K562 (cell line): ENCODE results near the gene LPAR2. TPM values are rescaled to one million over a fixed set of nuclear protein-coding genes. Genes with fewer than 3 reads are reported as not detected.
A peak's percentile ranks its signal among the peaks of the same experiment; 100 is the strongest.

Experiments
- ATAC-seq: fragments of 200-7000 bp; cut with Tn5 transposase; 3 replicates; pipeline ENCODE4 v1.9.1; 2020; ENCODE audit warnings: moderate library complexity
- BruUV-seq: library from RNA; stranded (reverse); fragments of 400-500 nt; replicated peaks from 2 replicates; lab custom pipeline; 2021; lab: Mats Ljungman, UMichigan
- CTCF ChIA-PET: fragments of 300-600 bp; formaldehyde crosslinking; extraction: SDS; loops from one replicate; lab custom pipeline; 2021; ENCODE audit warnings: low intra/inter-chr PET ratio; lab: Yijun Ruan, JAX
- POLR2A ChIA-PET: fragments of 300-600, 350-650 bp; sonication (Branson Sonifier 250); formaldehyde crosslinking; extraction: SDS; loops from one replicate; lab custom pipeline; 2021; ENCODE audit warnings: antibody characterized with exemption, inconsistent platforms; lab: Yijun Ruan, JAX
- DNase-seq, 4 experiments: peaks; one replicate each; pipeline versions ENCODE4 v3.0.0 to v3.0.0-alpha.2; 2011 to 2018; ENCODE audit warnings: low spot score in 3 of 4, mixed read lengths in 3 of 4; ENCODE audit errors: extremely low read depth in 1 of 4
- FAIRE-seq: peaks from 2 replicates; lab custom pipeline; 2011; peaks lifted over from hg19 to GRCh38; lab: Jason Lieb, UNC
- H2AFZ ChIP-seq: 2 replicates; pipeline ENCODE4 v1.6.0; 2011; ENCODE audit warnings: low read depth, low read length, control low read depth, inconsistent platforms
- H3K27ac ChIP-seq: fragments of 200-600 bp; 3 replicates; pipeline ENCODE4 v1.8.0; 2011; ENCODE audit warnings: low read depth, mild to moderate bottlenecking, control low read depth, inconsistent platforms, low read length, moderate library complexity, mixed read lengths; ENCODE audit errors: extremely low read depth
- H3K27me3 ChIP-seq, 2 experiments: fragments of 300-600 bp in 1 of 2; 2 replicates in 1 of 2; 3 replicates in 1 of 2; pipeline versions ENCODE4 v1.6.0 to v1.8.0; 2011; ENCODE audit warnings: inconsistent platforms in 2 of 2, low read length in 2 of 2, mild to moderate bottlenecking in 1 of 2, mixed read lengths in 1 of 2, moderate library complexity in 1 of 2; ENCODE audit not compliant: control insufficient read depth in 2 of 2, insufficient read depth in 2 of 2
- H3K36me3 ChIP-seq: fragments of 300-600 bp; 3 replicates; pipeline ENCODE4 v1.8.0; 2011; ENCODE audit warnings: mild to moderate bottlenecking, low read length, inconsistent platforms; ENCODE audit not compliant: control insufficient read depth, insufficient read depth
- H3K4me1 ChIP-seq, 2 experiments: fragments of 200-600 bp in 1 of 2; replicated peaks in 1 of 2; 2 replicates in 1 of 2; 3 replicates in 1 of 2; pipeline versions ENCODE4 v1.5.1 to v1.8.0; 2011; ENCODE audit warnings: inconsistent platforms in 2 of 2, low read length in 2 of 2, mild to moderate bottlenecking in 1 of 2, mixed read lengths in 1 of 2, moderate library complexity in 1 of 2; ENCODE audit not compliant: control insufficient read depth in 2 of 2, insufficient read depth in 2 of 2
- H3K4me2 ChIP-seq: 2 replicates; pipeline ENCODE4 v1.6.1; 2011; ENCODE audit warnings: low read length, control low read depth, inconsistent platforms, mixed read lengths; ENCODE audit not compliant: insufficient read depth
- H3K4me3 ChIP-seq: fragments of 200-600 bp; sonication (generic), shearing (Covaris generic); 2 replicates; pipeline ENCODE4 v1.5.1; 2016; ENCODE audit warnings: control low read depth, inconsistent platforms
- H3K79me2 ChIP-seq: fragments of 200-600 bp; 3 replicates; pipeline ENCODE4 v1.8.0; 2011; ENCODE audit warnings: low read length, inconsistent platforms; ENCODE audit not compliant: control insufficient read depth, insufficient read depth
- H3K9ac ChIP-seq, 2 experiments: 2 replicates each; pipeline versions ENCODE4 v1.6.0 to v1.6.1; 2011; ENCODE audit warnings: low read depth in 2 of 2, low read length in 2 of 2, control low read depth in 1 of 2, inconsistent platforms in 1 of 2, mild to moderate bottlenecking in 1 of 2, mixed read lengths in 1 of 2; ENCODE audit not compliant: insufficient read depth in 1 of 2
- H3K9me1 ChIP-seq: one replicate; pipeline ENCODE4 v1.6.0; 2011; ENCODE audit warnings: inconsistent platforms, mild to moderate bottlenecking, low read length, moderate library complexity; ENCODE audit not compliant: control insufficient read depth, insufficient read depth
- H3K9me3 ChIP-seq: replicated peaks from 2 replicates; pipeline ENCODE4 v1.5.1; 2011; ENCODE audit warnings: low read depth, low read length, inconsistent platforms; ENCODE audit not compliant: control insufficient read depth, insufficient read depth
- H4K20me1 ChIP-seq: replicated peaks from 2 replicates; pipeline ENCODE4 v1.6.1; 2011; ENCODE audit warnings: low read length, inconsistent platforms, mixed read lengths; ENCODE audit not compliant: control insufficient read depth, insufficient read depth
- ARID1B ChIP-seq: fragments of 450-650 bp; IDR thresholded peaks from 2 replicates; pipeline ENCODE4 v1.6.1; 2016; ENCODE audit warnings: antibody characterized with exemption, mild to moderate bottlenecking, inconsistent platforms
- ATF1 ChIP-seq, 2 experiments: fragments of 450-650 bp in 1 of 2; IDR thresholded peaks; 2 replicates each; pipeline ENCODE4 v1.6.1; 2016; ENCODE audit warnings: missing compliant biosample characterization in 1 of 2, missing genetic modification characterization in 1 of 2
- C11orf30 ChIP-seq: fragments of 450-650 bp; IDR thresholded peaks from 2 replicates; pipeline ENCODE4 v1.6.1; 2016; ENCODE audit warnings: low read depth, mild to moderate bottlenecking
- CTBP1 ChIP-seq: fragments of 450-650 bp; IDR thresholded peaks from 2 replicates; pipeline ENCODE4 v1.6.1; 2016; ENCODE audit warnings: borderline replicate concordance
- DPF2 ChIP-seq: fragments of 450-650 bp; IDR thresholded peaks from 2 replicates; pipeline ENCODE4 v1.6.1; 2016
- ESRRA ChIP-seq: fragments of 450-650 bp; IDR thresholded peaks from 2 replicates; pipeline ENCODE4 v1.6.1; 2014; ENCODE audit warnings: low read depth, mild to moderate bottlenecking, moderate library complexity, borderline replicate concordance
- KDM1A ChIP-seq, 2 experiments: fragments of 450-650 bp; IDR thresholded peaks; 2 replicates each; pipeline ENCODE4 v1.6.1; 2016; ENCODE audit warnings: mild to moderate bottlenecking in 2 of 2
- MAFG ChIP-seq: fragments of 450-650 bp; conservative IDR thresholded peaks from 2 replicates; pipeline ENCODE4 v1.6.1; 2016; ENCODE audit warnings: missing genetic modification characterization, missing compliant biosample characterization
- MNT ChIP-seq, 2 experiments: fragments of 450-650 bp; conservative IDR thresholded peaks; 2 replicates each; pipeline ENCODE4 v1.6.1; 2017; ENCODE audit warnings: mild to moderate bottlenecking in 2 of 2, moderate library complexity in 2 of 2
- NR2C1 ChIP-seq, 2 experiments: fragments of 450-650 bp; IDR thresholded peaks; 2 replicates each; pipeline ENCODE4 v1.6.1; 2017; ENCODE audit warnings: mild to moderate bottlenecking in 2 of 2, antibody characterized with exemption in 1 of 2, inconsistent platforms in 1 of 2, missing compliant biosample characterization in 1 of 2, missing genetic modification characterization in 1 of 2
- UBTF ChIP-seq, 2 experiments: IDR thresholded peaks; 2 replicates each; pipeline ENCODE4 v1.6.1; 2012; ENCODE audit warnings: improper control_type of control experiment in 2 of 2, low read depth in 2 of 2, low read length in 2 of 2, borderline replicate concordance in 1 of 2
- YBX1 ChIP-seq: fragments of 450-650 bp; IDR thresholded peaks from 2 replicates; pipeline ENCODE4 v1.7.1; 2016; ENCODE audit warnings: mild to moderate bottlenecking
- YY1 ChIP-seq, 3 experiments: IDR thresholded peaks; 2 replicates each; pipeline ENCODE4 v1.6.1; 2011; ENCODE audit warnings: low read length in 2 of 3, mild to moderate bottlenecking in 2 of 3, moderate library complexity in 2 of 3, borderline replicate concordance in 1 of 3, control low read depth in 1 of 3, low read depth in 1 of 3; ENCODE audit not compliant: insufficient read depth in 3 of 3, insufficient replicate concordance in 2 of 3, control insufficient read depth in 1 of 3, insufficient read length in 1 of 3; ENCODE audit errors: extremely low read depth in 1 of 3
- ZNF639 ChIP-seq, 2 experiments: fragments of 200-800 bp in 1 of 2; sonication (Bioruptor generic) in 1 of 2; sonication (generic) in 1 of 2; formaldehyde crosslinking in 1 of 2; IDR thresholded peaks in 1 of 2; conservative IDR thresholded peaks in 1 of 2; 2 replicates each; pipeline versions ENCODE4 v1.5.0 to v1.6.1; 2016 to 2020; ENCODE audit warnings: missing compliant biosample characterization in 1 of 2, missing genetic modification characterization in 1 of 2, missing genetic modification reagents in 1 of 2
- ZSCAN32 ChIP-seq: fragments of 450-650 bp; formaldehyde crosslinking; IDR thresholded peaks from 2 replicates; pipeline ENCODE4 v1.4.0; 2020; ENCODE audit warnings: mild to moderate bottlenecking, moderate library complexity
- WGBS: fragments of 100-300 bp; shearing (Covaris generic); methylation state at CpG from one replicate; pipeline ENCODE4 v1.1.6; 2016; ENCODE audit warnings: low coverage, mixed read lengths; ENCODE audit not compliant: insufficient coverage; ENCODE audit errors: missing lambda C conversion rate; 5-methylcytosine and 5-hydroxymethylcytosine counted together
- in situ Hi-C: fragments of 300-500 bp; cut with MboI; formaldehyde crosslinking; loops from 4 replicates; pipeline ENCODE4 v1.15.0; 2018; ENCODE audit warnings: inconsistent platforms, mixed read lengths
- intact Hi-C: fragments of 100-400 bp; cut with micrococcal nuclease; formaldehyde crosslinking; loops from 2 replicates; pipeline ENCODE4 v1.14.2; 2022
- polyA plus RNA-seq, 8 experiments: library from polyadenylated mRNA; depleted of rRNA in 4 of 8; stranded (reverse) in 5 of 8; unstranded in 3 of 8; fragments of >200 nt; fragmentation: Nextera tagmentation in 2 of 8; fragmentation: Illumina TruSeq in 1 of 8; extraction: Ambion mirVana in 2 of 8; extraction: Trizol in 1 of 8; gene quantifications; 2 replicates each; pipeline versions ENCODE4 v1.2.1 to v1.2.3, GENCODE V29; 2011 to 2014; ENCODE audit warnings: inconsistent platforms in 1 of 8, missing spikeins in 1 of 8
- total RNA-seq, 7 experiments: library from RNA; depleted of rRNA in 6 of 7; stranded (reverse); fragments of >200 nt in 6 of 7; fragmentation: Illumina TruSeq in 2 of 7; extraction: Trizol in 2 of 7; gene quantifications; 2 replicates each; pipeline versions ENCODE4 v1.2.1 to v1.2.3, GENCODE V29; 2011 to 2021; ENCODE audit warnings: low replicate concordance in 1 of 7

Gene LPAR2
- total and polyA plus RNA-seq, 9 of the 15 experiments (the other 6 are each of a cell fraction or from before 2014, with no cell fraction given) = 0.63 to 13.8 (median 4.4) TPM

GRCh38 chr19:19597809-19598306 is 30.2 kb downstream of the LPAR2 start:
- no peaks in the 10 kb centered on the region for H3K27me3 ChIP-seq
- H3K27ac ChIP-seq = peak overlapping the region; percentile 37; the same call in 2 of the 3 replicates
- no peak overlapping the region for H3K9ac ChIP-seq
- H3K36me3 ChIP-seq = no peaks in the 10 kb centered on the region
- H2AFZ ChIP-seq = peak overlapping the region; percentile 9; the same call in 1 of the 2 replicates
- 31% methylated on average over 8 of the region's 8 CpGs for WGBS
- peak; percentile 77 for ATAC-seq
- peaks cover 0 to 10% of the 10 kb centered on the region in 2 experiments; a peak in 3 of 5 replicates for H3K4me1 ChIP-seq
- H3K4me2 ChIP-seq = no peak overlapping the region
- DNase-seq = peak in 2 of 4 experiments; percentile 44 to 52
- H3K79me2 ChIP-seq = no peaks in the 10 kb centered on the region
- H3K4me3 ChIP-seq = no peak overlapping the region
- peak; percentile 87 for FAIRE-seq
- no TSS peak for BruUV-seq
- H4K20me1 ChIP-seq = no peaks in the 10 kb centered on the region
- ChIA-PET POLR2A (no interaction called here), CTCF (no interaction called here)
- H3K9me1 ChIP-seq = no peaks in the 10 kb centered on the region
- H3K9me3 ChIP-seq = no peaks in the 10 kb centered on the region
- in situ Hi-C loops = no loop called here
- intact Hi-C loops = no loop called here
- TF ChIP-seq NR2C1 (IDR thresholded peaks at IDR 0.05) (no peak), NR2C1 (tag; IDR thresholded peaks at IDR 0.05) (peak; percentile 56), UBTF (IDR thresholded peaks at IDR 0.05; ENCODE audit: borderline replicate concordance in 1 of 2, low read depth in 2 of 2, low read length in 2 of 2) (0 out of 4 replicates have a peak, but pooled peaks of 1 of the 2 experiments have one; percentile 25), ATF1 (CRISPR knock-in tag; IDR thresholded peaks at IDR 0.05) (no peak), ATF1 (tag; IDR thresholded peaks at IDR 0.05) (peak; percentile 46), YY1 (IDR thresholded peaks at IDR 0.05; ENCODE audit: borderline replicate concordance in 1 of 3, control insufficient read depth in 1 of 3, extremely low read depth in 1 of 3, insufficient read depth in 3 of 3, insufficient read length in 1 of 3, insufficient replicate concordance in 2 of 3, low read depth in 1 of 3, low read length in 2 of 3) (peak in 1 of 3 experiments; percentile 54), MNT (conservative IDR thresholded peaks at IDR 0.05) (peak in 1 of 2 experiments; percentile 29; a peak in 1 of 4 replicates), YBX1 (no peak), KDM1A (IDR thresholded peaks at IDR 0.05) (0 out of 4 replicates have a peak, but pooled peaks of 1 of the 2 experiments have one; percentile 26), ZSCAN32 (no peak), MAFG (tag) (0 out of 2 replicates have a peak, but pooled peaks have one; percentile 39), DPF2 (peak; percentile 38; the same call in 1 of the 2 replicates), CTBP1 (peak; percentile 74), C11orf30 (peak; percentile 46; the same call in 1 of the 2 replicates), ARID1B (peak; percentile 38; the same call in 1 of the 2 replicates), ESRRA (peak; percentile 85; the same call in 1 of the 2 replicates), ZNF639 (CRISPR knock-in tag; conservative IDR thresholded peaks at IDR 0.05 in 1 of 2, IDR thresholded peaks at IDR 0.05 in 1 of 2) (peak in 1 of 2 experiments; percentile 69; a peak in 1 of 4 replicates)
